ENCODE results near the gene SEMA4C. TPM values are rescaled to one million over a fixed set of nuclear protein-coding genes. Genes with fewer than 3 reads are reported as not detected.
A peak's percentile ranks its signal among the peaks of the same experiment; 100 is the strongest.

Gene SEMA4C
- total and polyA plus RNA-seq, 9 of the 15 experiments (the other 6 are each of a cell fraction or from before 2014, with no cell fraction given), result 0.32 to 59.7 (median 23.9) TPM

- TF ChIP-seq ZBTB11 (CRISPR knock-in tag; IDR thresholded peaks at IDR 0.05) (peak in 1 of 3 experiments; percentile 14; a peak in 1 of 6 replicates), ZNF146 (CRISPR knock-in tag; IDR thresholded peaks at IDR 0.05; ENCODE audit: unreplicated experiment) (no peak), ZBTB26 (CRISPR knock-in tag; IDR thresholded peaks at IDR 0.05) (no peak), ZNF12 (CRISPR knock-in tag; IDR thresholded peaks at IDR 0.05) (0 out of 2 replicates have a peak, but pooled peaks have one; percentile 41), TFE3 (CRISPR knock-in tag; IDR thresholded peaks at IDR 0.05) (no peak), ZNF274 (IDR thresholded peaks at IDR 0.05; ENCODE audit: borderline replicate concordance, low read depth, low read length) (no peak), GTF2B (IDR thresholded peaks at IDR 0.05; ENCODE audit: extremely low read depth, insufficient read length) (no peak), ZNF174 (CRISPR knock-in tag; IDR thresholded peaks at IDR 0.05) (no peak), GATAD2B (IDR thresholded peaks at IDR 0.05; ENCODE audit: borderline replicate concordance) (0 out of 2 replicates have a peak, but pooled peaks have one; percentile 68), HLTF (IDR thresholded peaks at IDR 0.05) (no peak), ZBTB17 (CRISPR knock-in tag; IDR thresholded peaks at IDR 0.05) (no peak), MNT (conservative IDR thresholded peaks at IDR 0.05) (peak in 1 of 2 experiments; percentile 55; a peak in 2 of 4 replicates), HES1 (IDR thresholded peaks at IDR 0.05; ENCODE audit: low read depth) (no peak), FOXA3 (CRISPR knock-in tag; conservative IDR thresholded peaks at IDR 0.05 in 1 of 2, IDR thresholded peaks at IDR 0.05 in 1 of 2) (no peak), ZNF431 (CRISPR knock-in tag; IDR thresholded peaks at IDR 0.05) (no peak), EHMT2 (IDR thresholded peaks at IDR 0.05) (no peak), DMBX1 (CRISPR knock-in tag; IDR thresholded peaks at IDR 0.05; ENCODE audit: borderline replicate concordance) (no peak)
Observed at GRCh38 chr2:96869822-96870625, at the start of gene SEMA4C (continued).
